IPS DF 4.7 (cell line): ENCODE results near the gene RAE1.
"Not testable (repeated sequence)": the region's sequence is repeated elsewhere in the genome, so short reads cannot be mapped to it uniquely, and the experiment has no call there.

Experiments
- DNase-seq: peaks from one replicate; pipeline ENCODE4 v3.0.0-alpha.2; 2013; ENCODE audit warnings: low spot score; ENCODE audit errors: extremely low read depth

Gene RAE1

DNA sequence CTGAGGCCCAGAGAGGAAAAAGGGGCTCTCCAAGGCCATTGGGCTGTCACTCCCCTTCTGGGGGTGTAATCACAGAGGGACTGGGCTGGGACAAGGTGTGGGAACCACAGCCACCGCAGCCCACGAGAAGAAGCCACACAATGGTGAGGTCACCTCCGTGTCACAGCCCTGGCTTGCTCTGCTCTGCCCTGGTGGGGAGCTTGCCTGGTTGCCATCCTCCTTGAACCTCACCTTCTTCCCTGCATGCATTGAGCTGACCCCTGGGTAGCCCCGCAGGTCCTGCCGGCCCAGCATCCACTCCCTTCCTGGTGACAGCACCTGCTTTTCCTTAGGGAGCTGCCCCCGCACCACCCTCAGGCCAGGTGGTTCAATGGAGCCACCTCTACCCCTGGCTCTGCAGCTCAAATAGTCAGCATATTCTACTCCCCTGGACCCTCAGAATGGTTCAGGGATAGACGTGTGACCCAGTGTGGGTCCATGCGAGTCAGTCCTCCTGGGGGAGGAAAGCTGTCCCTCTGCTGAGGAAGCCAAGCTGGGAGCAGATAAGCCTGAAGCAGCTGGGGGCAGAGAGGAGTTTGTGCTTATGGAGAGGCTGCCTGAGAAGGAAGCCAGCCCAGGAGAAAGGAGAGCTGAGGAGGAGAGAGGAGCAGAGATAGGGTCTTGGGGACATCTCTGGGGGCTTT, 61.4 kb downstream of the RAE1 start:
- no peak for DNase-seq

DNA sequence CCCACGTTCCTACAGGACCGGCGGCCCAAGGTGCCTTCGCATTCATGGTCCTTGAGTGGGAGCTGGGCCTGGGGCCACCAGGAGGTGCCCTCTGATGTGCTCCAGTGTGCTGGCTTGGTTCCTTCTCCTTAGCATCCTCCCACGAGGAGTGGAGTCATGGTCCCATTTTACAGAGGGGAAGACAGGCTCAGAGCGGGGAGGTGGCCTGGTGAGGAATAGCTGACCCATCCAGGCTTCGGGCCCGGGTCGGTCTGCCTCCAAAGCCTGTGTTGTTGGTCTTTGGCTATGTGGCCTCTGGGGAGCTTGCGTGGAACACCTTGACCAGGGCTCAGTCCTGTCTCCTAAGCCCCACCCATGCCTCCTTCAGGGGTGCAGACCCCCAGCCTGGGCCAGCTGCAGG, 62.9 kb downstream of the RAE1 start:
- DNase-seq: no peak

DNA sequence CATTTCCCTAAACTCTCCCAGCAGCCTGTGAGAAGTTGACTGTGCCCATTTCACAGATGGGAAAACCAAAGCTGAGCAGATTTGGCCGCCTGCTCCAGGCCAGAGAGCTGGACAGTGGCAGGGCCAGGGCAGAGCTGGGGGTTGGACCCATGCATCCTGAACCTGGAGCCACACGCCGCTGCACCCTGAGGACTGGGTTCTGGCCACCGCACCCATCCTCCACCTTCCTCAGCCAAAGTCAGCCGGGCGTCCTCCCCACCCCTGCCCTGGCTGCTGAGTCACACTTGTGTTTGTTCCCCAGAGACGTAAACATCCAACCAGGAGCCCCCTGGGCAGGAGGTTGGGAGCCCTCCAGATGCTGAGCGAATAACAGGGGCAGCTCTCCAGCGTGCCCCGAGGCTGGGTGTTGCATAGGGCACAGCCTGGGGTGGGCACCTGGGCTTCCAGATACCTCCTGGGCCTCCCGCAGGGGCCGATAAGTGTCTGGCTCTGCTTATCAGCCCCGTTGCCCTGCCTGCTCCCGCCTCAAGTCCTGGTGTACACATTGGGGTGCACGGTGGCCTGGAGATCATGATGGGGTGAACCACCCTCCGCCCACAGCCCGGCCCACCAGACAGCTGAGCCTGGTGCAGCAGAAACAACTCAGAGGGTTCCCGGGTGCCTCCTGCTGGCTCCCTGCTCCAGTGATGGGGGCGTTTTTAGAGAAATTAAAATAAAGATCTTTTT, 64.0 kb downstream of the RAE1 start:
- DNase-seq: no peak

DNA sequence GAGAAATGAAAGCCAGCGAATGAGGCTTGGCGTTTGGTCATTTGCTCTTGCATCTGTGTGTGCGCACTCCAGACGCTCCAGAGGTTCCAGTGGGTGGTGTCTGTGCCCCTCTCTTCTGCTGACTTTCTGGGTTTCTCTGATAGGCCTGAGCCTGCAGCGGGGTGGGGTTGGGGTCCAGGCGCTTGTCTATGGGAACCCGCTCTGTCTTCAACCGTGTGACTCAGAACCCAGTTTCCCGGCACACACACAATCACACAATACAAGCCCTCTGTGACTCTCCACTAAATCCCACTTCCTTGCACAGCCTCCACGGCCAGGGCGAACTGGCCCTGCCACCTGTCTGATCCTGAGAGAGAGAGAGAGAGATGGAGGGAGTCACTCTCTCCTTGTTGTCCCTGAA, 64.7 kb downstream of the RAE1 start:
- DNase-seq: no peak

DNA sequence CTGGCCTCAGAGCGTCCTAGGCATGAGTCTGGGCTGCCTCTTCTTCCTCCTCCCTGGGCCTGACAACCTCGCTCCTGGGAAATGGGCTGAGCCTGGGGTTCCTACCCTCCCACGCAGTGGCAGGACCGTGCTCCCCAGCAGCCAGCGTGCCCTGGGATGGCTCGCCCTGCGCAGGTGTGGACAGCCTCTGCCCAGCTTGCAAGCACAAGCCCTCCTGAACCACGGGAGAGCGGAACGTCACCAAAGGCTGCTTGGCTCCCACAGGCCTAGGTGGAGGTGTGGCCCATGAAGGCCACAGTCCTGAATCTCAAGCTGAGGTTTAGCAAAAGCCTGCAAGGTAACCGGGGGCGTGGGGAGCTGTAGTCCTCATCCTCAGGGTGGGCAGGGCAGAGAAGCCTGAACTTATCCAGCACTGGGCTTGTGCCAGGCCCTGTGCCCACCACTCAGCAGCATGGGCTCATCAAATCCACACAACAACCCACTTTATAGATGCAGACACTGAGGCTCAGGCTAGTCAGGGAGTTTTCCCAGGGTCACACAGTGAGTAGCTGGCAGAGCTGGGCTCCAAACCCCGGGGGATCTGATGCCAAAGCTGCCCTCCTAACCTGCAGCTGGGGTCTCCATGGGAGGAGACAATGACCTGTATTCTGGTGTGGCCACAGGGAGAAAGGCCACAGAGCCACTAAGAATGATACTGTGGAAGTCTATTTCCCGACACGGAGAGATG, 65.4 kb downstream of the RAE1 start:
- DNase-seq: no peak

DNA sequence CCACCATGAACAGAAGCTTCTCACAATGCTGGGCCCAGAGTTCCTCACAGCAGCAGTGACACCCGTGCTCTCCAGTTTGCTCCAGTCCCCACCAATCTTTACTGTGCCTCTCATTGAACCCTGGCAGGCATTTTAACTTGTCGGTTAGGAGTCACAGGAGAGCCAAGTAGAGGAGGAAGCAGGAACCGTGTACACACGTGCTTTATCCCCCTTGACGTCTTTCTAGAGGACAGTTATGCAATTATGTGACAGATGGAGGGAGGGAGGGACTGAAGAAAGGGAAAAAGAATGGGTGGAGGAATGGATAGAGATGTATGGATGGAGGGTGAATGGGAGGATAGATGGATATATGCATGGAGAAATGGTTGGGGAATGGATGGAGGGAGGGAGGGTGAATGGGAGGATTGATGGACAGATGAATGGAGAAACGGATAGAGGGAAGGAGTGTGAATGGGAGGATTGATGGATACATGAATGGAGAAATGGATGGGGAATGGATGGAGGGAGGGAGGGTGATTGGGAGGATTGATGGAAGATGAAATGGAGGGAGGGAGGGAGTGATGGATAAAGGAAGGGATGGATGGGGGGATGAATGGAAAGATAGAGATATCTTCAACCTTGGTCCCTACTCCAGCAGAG, 66.1 kb downstream of the RAE1 start:
- DNase-seq: no peak

DNA sequence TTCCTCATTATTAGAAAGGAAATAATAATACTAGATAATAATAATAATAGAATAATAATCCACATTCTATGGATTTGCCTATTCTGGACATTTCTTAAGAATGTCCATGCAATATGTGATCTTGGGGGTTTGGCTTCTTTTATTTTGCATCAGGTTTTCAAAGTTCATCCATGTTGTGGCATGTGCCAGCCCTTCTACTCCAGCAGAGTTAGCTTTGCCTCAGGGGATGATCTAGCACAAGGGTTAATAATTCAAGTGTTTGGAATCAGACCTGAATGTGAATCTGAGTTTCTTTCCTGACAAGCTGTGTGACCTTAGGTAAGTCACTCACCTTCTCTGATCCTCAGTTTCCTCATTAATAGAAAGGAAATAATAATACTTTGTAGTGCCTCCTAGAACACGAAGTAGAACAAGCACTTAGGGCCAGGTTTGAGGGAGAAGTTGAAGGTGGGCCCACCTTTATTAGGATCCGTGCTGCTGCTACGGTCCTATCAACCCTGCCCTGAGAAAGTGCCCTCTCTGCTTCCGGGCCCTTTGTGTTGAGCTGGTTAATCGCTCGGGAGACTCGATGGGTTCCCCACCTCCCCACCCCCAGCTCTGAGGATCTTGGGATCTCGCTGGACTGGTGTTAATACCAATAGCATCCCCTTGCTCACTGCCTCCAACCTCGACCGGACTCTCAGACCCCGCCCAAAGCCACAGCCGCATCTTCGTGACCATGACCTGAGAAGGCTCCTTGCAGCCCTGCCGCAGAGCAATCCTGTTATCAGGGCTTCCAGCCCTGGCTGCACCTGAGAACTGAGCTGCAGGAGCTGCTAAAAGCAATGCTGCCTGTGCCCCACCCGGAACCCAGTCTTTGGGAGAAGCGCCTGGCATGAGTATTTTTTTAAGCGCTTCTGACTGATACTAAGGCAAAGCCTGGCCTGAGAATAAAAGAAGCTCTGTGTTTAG, 67.0 kb downstream of the RAE1 start:
- no peak for DNase-seq

DNA sequence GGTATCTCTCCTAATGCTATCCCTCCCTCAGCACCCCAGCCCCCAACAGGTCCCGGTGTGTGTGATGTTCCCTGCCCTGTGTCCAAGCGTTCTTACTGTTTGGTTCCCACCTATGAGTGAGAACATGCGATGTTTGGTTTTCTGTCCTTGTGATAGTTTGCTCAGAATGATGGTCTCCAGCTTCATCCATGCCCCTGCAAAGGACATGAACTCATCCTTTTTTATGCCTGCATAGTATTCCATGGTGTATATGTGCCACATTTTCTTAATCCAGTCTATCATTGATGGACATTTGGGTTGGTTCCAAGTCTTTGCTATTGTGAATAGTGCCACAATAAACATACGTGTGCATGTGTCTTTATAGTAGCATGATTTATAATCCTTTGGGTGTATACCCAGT, 68.4 kb downstream of the RAE1 start:
- DNase-seq: not testable (repeated sequence)

DNA sequence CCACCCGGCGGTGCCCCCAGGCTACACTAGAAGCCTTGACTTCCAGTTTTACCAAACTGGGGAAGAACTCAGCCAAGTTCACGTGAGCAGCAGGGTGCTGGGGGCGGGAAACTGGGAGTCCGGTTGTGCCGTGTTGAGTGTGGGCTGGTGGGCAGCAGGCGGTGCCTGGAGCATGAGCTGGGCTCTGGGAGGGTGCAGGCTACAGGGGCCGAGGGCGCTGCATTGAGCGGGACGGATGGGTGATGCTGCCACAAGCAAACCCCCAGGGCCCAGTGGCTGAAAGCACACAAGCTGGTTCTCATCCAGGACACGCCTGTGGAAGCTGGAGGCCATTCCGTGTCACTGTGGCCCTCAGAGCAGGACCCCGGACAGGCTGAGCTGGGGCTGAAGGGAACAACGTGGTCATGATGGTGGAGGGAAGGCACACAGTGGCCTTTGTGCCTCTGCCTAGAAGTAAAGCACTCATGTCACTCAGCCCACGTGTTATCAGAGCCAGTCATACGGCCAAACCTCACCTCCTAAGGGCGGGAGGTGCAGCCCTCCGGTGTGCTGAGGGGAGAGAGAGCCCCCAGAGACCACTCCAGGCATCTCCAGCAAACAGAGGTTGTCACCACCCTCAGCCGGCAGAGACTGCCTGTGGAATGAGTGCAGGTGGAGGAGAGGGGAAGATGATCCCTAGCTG, 69.7 kb downstream of the RAE1 start:
- no peak for DNase-seq

DNA sequence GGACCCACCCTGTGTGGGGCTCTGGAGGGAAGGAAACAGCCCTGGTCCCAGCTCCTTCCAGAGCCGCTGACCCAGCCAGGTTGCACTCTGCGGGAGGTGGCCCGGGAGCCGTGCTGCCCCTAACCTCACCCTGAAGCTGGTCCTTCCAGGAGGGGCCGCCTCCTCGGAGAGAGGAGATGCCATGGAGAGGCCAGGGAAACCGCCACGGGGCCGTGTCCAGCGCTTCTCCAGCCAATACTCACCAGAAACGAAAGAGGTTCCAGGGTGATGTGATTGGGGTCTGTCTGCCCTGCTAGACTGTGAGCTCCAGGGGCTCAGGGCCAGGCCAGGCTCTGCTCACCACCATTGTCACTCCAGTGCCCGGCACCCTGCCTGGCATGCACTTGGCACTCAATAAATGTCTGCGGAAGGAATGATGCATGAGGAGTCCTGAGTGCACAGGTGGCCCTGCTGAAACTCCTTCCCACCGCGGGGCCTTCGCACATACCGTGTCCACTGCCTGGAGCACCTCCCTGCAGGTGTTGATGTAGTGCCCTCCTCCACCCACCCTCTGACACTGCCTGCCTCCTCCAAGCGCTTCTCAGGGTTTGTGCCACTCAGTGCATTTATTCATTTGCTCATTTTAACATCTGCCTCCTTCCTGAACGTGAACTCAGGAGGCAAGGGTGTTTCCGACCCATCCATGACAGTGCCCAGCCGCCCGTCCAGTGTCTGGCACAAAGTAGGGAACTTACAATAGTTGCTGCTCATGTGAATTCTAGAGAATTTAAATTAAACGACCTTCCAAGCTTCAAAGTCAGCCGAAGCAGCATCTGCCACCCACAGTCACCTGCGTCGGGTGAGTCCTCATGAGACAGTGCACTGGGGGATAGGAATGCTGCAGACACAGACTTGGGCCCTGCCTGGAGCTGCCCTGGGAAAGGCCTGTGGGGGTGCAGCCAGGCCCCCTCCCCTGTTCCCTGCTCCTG, 70.5 kb downstream of the RAE1 start:
- DNase-seq: no peak

DNA sequence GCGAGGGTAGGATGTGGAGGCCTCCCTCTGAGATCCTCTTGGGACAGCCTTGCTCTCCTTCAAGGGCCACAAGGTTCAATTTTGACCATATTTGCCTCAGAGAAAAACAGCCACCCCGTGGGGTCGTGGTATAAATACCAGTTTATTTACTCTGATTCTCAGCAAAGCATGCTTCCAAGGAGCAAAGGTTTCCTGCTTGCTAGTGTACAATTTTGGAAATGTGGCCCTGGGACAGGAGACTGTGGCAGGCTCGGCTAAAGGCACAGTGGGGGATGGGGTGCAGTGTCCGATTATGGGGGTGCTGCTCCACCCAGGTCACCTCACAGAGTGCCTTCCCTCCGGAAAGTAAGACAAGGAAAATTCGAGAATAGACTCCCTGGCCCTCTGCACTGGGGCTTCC, 71.2 kb downstream of the RAE1 start:
- DNase-seq: no peak

DNA sequence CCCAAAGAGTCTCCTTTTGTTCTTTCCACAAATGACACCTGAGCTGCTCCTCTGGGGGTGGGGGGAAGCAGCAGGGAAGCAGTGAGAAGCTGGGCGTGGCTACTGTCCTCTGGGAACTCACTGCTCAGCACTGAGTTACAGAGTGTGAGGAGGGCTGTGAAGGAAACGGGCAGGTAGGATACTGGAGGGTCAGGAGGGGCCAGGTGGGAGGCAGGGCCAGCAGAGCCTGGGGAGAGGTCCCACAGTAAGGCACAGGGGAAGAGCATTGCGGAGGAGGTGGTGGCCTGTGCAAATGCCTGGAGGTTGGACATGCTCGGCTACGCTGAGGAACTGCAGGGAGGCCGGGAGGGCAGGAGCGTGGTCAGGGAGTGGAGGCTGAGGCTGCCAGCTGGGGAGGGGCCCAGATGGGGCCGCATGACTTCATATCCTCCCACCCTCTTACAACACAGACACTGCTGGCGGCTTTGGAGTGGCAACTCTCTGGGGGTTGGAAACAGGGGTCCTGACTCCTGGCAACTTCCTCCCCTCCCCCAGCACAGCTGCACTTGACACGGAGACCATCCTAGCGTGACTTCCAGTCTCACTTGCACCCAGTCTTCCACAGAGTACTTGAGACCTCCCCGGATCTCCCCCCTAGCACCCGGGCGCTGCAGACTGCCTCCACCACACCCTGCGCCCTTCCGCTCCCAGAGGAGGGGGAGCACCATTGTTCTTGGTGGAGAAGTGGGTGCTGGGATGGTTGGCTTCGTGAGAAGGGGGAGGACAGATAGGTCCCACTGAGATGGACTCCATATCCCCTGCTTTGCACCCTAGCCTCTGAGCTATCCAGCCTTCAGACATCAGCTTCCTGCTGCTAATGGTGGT, 74.3 kb downstream of the RAE1 start:
- no peak for DNase-seq

DNA sequence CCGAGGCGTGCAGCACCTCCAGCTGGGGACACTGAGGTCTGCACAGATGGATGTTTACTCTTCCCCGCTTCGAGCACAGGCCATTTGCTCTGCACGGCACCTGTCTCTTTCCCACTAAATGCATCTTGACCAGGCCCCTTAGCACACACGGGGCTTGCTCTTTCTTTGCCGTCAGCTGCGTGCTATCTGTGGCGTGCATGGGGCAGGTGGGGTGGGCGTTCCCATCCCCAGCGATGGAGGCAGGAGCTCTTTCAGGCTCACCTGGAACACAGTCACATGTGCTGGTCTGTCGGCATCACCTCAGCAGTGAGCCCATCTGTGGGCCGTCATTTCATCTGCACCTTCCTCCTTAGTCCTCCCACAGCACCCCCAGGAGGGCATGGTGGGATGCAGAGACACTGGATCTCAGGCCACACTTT, 75.2 kb downstream of the RAE1 start:
- no peak for DNase-seq

DNA sequence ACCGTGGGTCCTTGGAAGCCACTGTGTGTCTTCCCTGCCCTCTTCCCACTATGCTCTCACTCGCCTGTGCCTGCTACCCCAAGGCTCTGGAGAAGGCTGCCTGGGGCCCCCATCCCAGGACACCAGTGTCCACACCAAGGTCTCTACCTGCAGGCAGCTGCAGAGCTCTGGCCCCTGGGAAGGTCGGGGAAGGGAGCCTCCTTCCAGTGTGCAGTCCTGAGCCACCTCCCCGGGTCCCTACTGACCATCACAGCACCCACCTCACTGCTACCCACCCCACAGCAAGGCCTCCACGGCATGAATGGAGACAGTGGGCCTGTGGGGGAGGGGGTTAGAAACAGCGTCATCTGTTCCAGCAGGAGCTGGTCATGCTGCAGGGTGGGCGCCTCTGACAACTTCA, 75.8 kb downstream of the RAE1 start:
- DNase-seq: no peak

DNA sequence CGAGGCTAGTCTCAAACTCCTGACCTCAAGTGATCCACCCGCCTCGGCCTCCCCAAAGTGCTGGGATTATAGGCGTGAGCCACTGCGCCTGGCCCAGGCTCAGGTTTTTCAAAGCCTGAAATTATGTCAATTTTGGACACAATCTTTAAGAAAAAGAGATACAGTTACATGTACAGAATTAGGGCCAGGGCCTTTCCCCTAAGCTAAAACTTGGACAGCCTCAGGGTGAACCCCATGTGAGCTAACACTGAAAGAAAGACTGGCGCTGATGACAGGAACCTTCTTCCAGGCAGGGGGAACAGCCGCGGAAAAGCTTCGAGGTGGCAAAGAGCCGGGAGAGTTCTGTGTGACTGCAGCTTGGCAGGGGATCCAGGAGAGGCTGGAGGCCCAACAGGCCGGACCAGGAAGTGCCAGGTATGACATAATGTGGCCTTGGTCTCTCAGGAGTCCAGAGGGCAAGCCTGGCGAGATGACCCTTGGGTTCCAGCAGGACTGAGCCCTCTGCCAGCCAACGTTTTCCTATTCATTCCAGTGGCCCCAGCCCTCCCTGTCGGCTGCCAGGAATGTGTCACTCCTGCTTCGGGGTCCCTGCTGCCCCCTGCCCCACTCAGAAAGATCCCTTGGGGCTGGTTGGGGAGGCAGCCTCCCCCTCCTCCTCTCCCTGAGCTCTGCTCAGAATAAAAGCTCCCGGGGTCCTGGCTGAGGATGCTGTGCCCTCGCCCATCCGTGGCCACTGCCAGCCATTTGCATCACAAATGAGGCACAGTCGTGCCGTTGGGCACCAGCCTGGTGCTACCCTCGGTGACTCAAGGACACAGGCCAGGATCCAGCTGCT, 77.5 kb downstream of the RAE1 start:
- no peak for DNase-seq
